ENCODE results near the gene PDK1. TPM values are rescaled to one million over a fixed set of nuclear protein-coding genes. Genes with fewer than 3 reads are reported as not detected.

Gene PDK1
- total RNA-seq, 1 experiment from 2014 or later, result 74.7 TPM

- Histone ChIP-seq H3K79me1 (ENCODE audit: insufficient read depth, low read depth, low read length, poor library complexity, severe bottlenecking) (no peaks in the 10 kb centered on the region), H3K4me2 (ENCODE audit: insufficient read depth, insufficient read length, low read length) (no peak overlapping the region), H3K23ac (ENCODE audit: insufficient read length, low read depth, low read length) (no peak overlapping the region), H4K20me1 (ENCODE audit: control insufficient read depth, insufficient read depth, insufficient read length) (no peaks in the 10 kb centered on the region), H2AK5ac (ENCODE audit: insufficient read length, low read length) (no peak overlapping the region), H2BK5ac (ENCODE audit: insufficient read length, low read length) (no peak overlapping the region), H3K56ac (ENCODE audit: insufficient read length, low read depth, low read length) (no peak overlapping the region), H3T11ph (ENCODE audit: low read length) (no peak overlapping the region), H3K27me3 (ENCODE audit: insufficient read depth, low read length) (no peaks in the 10 kb centered on the region), H3K14ac (ENCODE audit: insufficient read depth, low read length) (no peak overlapping the region), H2BK12ac (ENCODE audit: insufficient read length, low read depth, low read length) (no peak overlapping the region), H4K91ac (ENCODE audit: insufficient read length, low read depth, low read length) (no peak overlapping the region), H3K4ac (ENCODE audit: low read depth, low read length) (no peak overlapping the region), H2BK120ac (ENCODE audit: low read depth, low read length, poor library complexity, severe bottlenecking) (no peak overlapping the region), H4K8ac (replicated peaks; ENCODE audit: insufficient read length, low read depth, low read length) (no peak overlapping the region), H3K79me2 (ENCODE audit: insufficient read depth, low read length) (no peaks in the 10 kb centered on the region), H2BK20ac (ENCODE audit: low read depth, low read length, poor library complexity, severe bottlenecking) (no peak overlapping the region), H2AFZ (ENCODE audit: low read length) (no peak overlapping the region), H3K23me2 (ENCODE audit: insufficient read length, low read depth, low read length, poor library complexity, severe bottlenecking) (no peaks in the 10 kb centered on the region), H3K4me1 (ENCODE audit: insufficient read depth, low read length) (no peaks in the 10 kb centered on the region), H4K5ac (ENCODE audit: insufficient read length, low read depth, low read length) (no peak overlapping the region), H3K9me3 (ENCODE audit: control insufficient read depth, low read depth, low read length) (peaks cover 28% of the 10 kb centered on the region), H3K9ac (ENCODE audit: extremely low read depth, insufficient read length, low read length) (no peak overlapping the region), H3K18ac (ENCODE audit: insufficient read length, low read depth, low read length) (no peak overlapping the region), H2BK15ac (ENCODE audit: low read depth, low read length) (no peak overlapping the region), H3K27ac (ENCODE audit: insufficient read length, low read depth, low read length) (no peak overlapping the region)
- Mint-ChIP-seq H3K9me3 (peaks cover 32 to 35% of the 10 kb centered on the region in 2 experiments), H3K27me3 (ENCODE audit: low read depth) (no peaks in the 10 kb centered on the region), H3K27ac (no peak overlapping the region), H3K4me3 (no peak overlapping the region), H3K36me3 (ENCODE audit: insufficient read depth in 1 of 3, low read depth in 3 of 3) (peaks cover 48 to 66% (median 60%) of the 10 kb centered on the region in 3 experiments), H3K4me1 (peaks cover 6 to 11% of the 10 kb centered on the region in 2 experiments)
- TF ChIP-seq, protein P1, sequence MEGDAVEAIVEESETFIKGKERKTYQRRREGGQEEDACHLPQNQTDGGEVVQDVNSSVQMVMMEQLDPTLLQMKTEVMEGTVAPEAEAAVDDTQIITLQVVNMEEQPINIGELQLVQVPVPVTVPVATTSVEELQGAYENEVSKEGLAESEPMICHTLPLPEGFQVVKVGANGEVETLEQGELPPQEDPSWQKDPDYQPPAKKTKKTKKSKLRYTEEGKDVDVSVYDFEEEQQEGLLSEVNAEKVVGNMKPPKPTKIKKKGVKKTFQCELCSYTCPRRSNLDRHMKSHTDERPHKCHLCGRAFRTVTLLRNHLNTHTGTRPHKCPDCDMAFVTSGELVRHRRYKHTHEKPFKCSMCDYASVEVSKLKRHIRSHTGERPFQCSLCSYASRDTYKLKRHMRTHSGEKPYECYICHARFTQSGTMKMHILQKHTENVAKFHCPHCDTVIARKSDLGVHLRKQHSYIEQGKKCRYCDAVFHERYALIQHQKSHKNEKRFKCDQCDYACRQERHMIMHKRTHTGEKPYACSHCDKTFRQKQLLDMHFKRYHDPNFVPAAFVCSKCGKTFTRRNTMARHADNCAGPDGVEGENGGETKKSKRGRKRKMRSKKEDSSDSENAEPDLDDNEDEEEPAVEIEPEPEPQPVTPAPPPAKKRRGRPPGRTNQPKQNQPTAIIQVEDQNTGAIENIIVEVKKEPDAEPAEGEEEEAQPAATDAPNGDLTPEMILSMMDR (conservative IDR thresholded peaks at IDR 0.05), result no peak
- no peak for DNase-seq
- no CpG with 5 or more reads among the region's 6 CpGs for WGBS (ENCODE audit: extremely low coverage, insufficient read length, low lambda C conversion rate)
Observed at GRCh38 chr2:172510088-172510487, 45.8 kb upstream of the PDK1 start.
